H1 (cell line): ENCODE data around the gene NSL1. TPM values are rescaled to one million over a fixed set of nuclear protein-coding genes. Genes with fewer than 3 reads are reported as not detected.

Source experiments
- SIRT6 ChIP-seq: IDR thresholded peaks from one replicate; pipeline ENCODE4 v1.7.1; 2012; ENCODE audit warnings: low read length, inconsistent platforms
- TEAD4 ChIP-seq: IDR thresholded peaks from 2 replicates; pipeline ENCODE4 v1.6.1; 2012; ENCODE audit warnings: low read depth, low read length, inconsistent platforms, mixed read lengths
- polyA plus RNA-seq, 7 experiments: library from polyadenylated mRNA; depleted of rRNA in 3 of 7; stranded (reverse) in 5 of 7; unstranded in 2 of 7; fragments of >200 nt in 5 of 7; fragments of 200-250 nt in 2 of 7; gene quantifications; 1 replicate in 5 of 7; 2 replicates in 1 of 7; 4 replicates in 1 of 7; pipeline versions ENCODE4 v1.2.1 to v1.2.3, GENCODE V29; 2011 to 2013; ENCODE audit warnings: missing spikeins in 2 of 7, mixed read lengths in 2 of 7
- total RNA-seq: library from RNA; stranded (reverse); fragmentation: NEBNext Ultra II Directional; extraction: Animal tissue kit (Norgen Biotek cat#: 25700); gene quantifications from 2 replicates; pipeline ENCODE4 v1.2.1, GENCODE V29; 2021

The NSL1 gene
- total and polyA plus RNA-seq, 2 of the 8 experiments (the other 6 are each of a cell fraction or from before 2014, with no cell fraction given), result 25.4 to 51.7 TPM

GRCh38 chr1:212680680-212681389 is 110.7 kb downstream of the NSL1 start (continued):
- TF ChIP-seq TEAD4 (no peak), SIRT6 (no peak)
